K562 (cell line): Measurements from ENCODE around the gene ACTRT2. TPM values are rescaled to one million over a fixed set of nuclear protein-coding genes. Genes with fewer than 3 reads are reported as not detected.

Experiments used
- ATAC-seq: fragments of 200-7000 bp; cut with Tn5 transposase; 3 replicates; pipeline ENCODE4 v1.9.1; 2020; ENCODE audit warnings: moderate library complexity
- BruUV-seq: library from RNA; stranded (reverse); fragments of 400-500 nt; replicated peaks from 2 replicates; lab custom pipeline; 2021; lab: Mats Ljungman, UMichigan
- CTCF ChIA-PET: fragments of 300-600 bp; formaldehyde crosslinking; extraction: SDS; loops from one replicate; lab custom pipeline; 2021; ENCODE audit warnings: low intra/inter-chr PET ratio; lab: Yijun Ruan, JAX
- POLR2A ChIA-PET: fragments of 300-600, 350-650 bp; sonication (Branson Sonifier 250); formaldehyde crosslinking; extraction: SDS; loops from one replicate; lab custom pipeline; 2021; ENCODE audit warnings: antibody characterized with exemption, inconsistent platforms; lab: Yijun Ruan, JAX
- DNase-seq, 4 experiments: peaks; one replicate each; pipeline versions ENCODE4 v3.0.0 to v3.0.0-alpha.2; 2011 to 2018; ENCODE audit warnings: low spot score in 3 of 4, mixed read lengths in 3 of 4; ENCODE audit errors: extremely low read depth in 1 of 4
- FAIRE-seq: peaks from 2 replicates; lab custom pipeline; 2011; peaks lifted over from hg19 to GRCh38; lab: Jason Lieb, UNC
- H2AFZ ChIP-seq: 2 replicates; pipeline ENCODE4 v1.6.0; 2011; ENCODE audit warnings: low read depth, low read length, control low read depth, inconsistent platforms
- H3K27ac ChIP-seq: fragments of 200-600 bp; 3 replicates; pipeline ENCODE4 v1.8.0; 2011; ENCODE audit warnings: low read depth, mild to moderate bottlenecking, control low read depth, inconsistent platforms, low read length, moderate library complexity, mixed read lengths; ENCODE audit errors: extremely low read depth
- H3K27me3 ChIP-seq, 2 experiments: fragments of 300-600 bp in 1 of 2; 2 replicates in 1 of 2; 3 replicates in 1 of 2; pipeline versions ENCODE4 v1.6.0 to v1.8.0; 2011; ENCODE audit warnings: inconsistent platforms in 2 of 2, low read length in 2 of 2, mild to moderate bottlenecking in 1 of 2, mixed read lengths in 1 of 2, moderate library complexity in 1 of 2; ENCODE audit not compliant: control insufficient read depth in 2 of 2, insufficient read depth in 2 of 2
- H3K36me3 ChIP-seq: fragments of 300-600 bp; 3 replicates; pipeline ENCODE4 v1.8.0; 2011; ENCODE audit warnings: mild to moderate bottlenecking, low read length, inconsistent platforms; ENCODE audit not compliant: control insufficient read depth, insufficient read depth
- H3K4me1 ChIP-seq, 2 experiments: fragments of 200-600 bp in 1 of 2; replicated peaks in 1 of 2; 2 replicates in 1 of 2; 3 replicates in 1 of 2; pipeline versions ENCODE4 v1.5.1 to v1.8.0; 2011; ENCODE audit warnings: inconsistent platforms in 2 of 2, low read length in 2 of 2, mild to moderate bottlenecking in 1 of 2, mixed read lengths in 1 of 2, moderate library complexity in 1 of 2; ENCODE audit not compliant: control insufficient read depth in 2 of 2, insufficient read depth in 2 of 2
- H3K4me2 ChIP-seq: 2 replicates; pipeline ENCODE4 v1.6.1; 2011; ENCODE audit warnings: low read length, control low read depth, inconsistent platforms, mixed read lengths; ENCODE audit not compliant: insufficient read depth
- H3K4me3 ChIP-seq: fragments of 200-600 bp; sonication (generic), shearing (Covaris generic); 2 replicates; pipeline ENCODE4 v1.5.1; 2016; ENCODE audit warnings: control low read depth, inconsistent platforms
- H3K79me2 ChIP-seq: fragments of 200-600 bp; 3 replicates; pipeline ENCODE4 v1.8.0; 2011; ENCODE audit warnings: low read length, inconsistent platforms; ENCODE audit not compliant: control insufficient read depth, insufficient read depth
- H3K9ac ChIP-seq, 2 experiments: 2 replicates each; pipeline versions ENCODE4 v1.6.0 to v1.6.1; 2011; ENCODE audit warnings: low read depth in 2 of 2, low read length in 2 of 2, control low read depth in 1 of 2, inconsistent platforms in 1 of 2, mild to moderate bottlenecking in 1 of 2, mixed read lengths in 1 of 2; ENCODE audit not compliant: insufficient read depth in 1 of 2
- H3K9me1 ChIP-seq: one replicate; pipeline ENCODE4 v1.6.0; 2011; ENCODE audit warnings: inconsistent platforms, mild to moderate bottlenecking, low read length, moderate library complexity; ENCODE audit not compliant: control insufficient read depth, insufficient read depth
- H3K9me3 ChIP-seq: replicated peaks from 2 replicates; pipeline ENCODE4 v1.5.1; 2011; ENCODE audit warnings: low read depth, low read length, inconsistent platforms; ENCODE audit not compliant: control insufficient read depth, insufficient read depth
- H4K20me1 ChIP-seq: replicated peaks from 2 replicates; pipeline ENCODE4 v1.6.1; 2011; ENCODE audit warnings: low read length, inconsistent platforms, mixed read lengths; ENCODE audit not compliant: control insufficient read depth, insufficient read depth
- BCOR ChIP-seq: fragments of 450-650 bp; IDR thresholded peaks from 2 replicates; pipeline ENCODE4 v1.6.1; 2016
- ERF ChIP-seq: fragments of 450-650 bp; formaldehyde crosslinking; IDR thresholded peaks from 2 replicates; pipeline ENCODE4 v1.4.0; 2020; ENCODE audit warnings: mild to moderate bottlenecking, mixed read lengths
- MEIS2 ChIP-seq: fragments of 450-650 bp; IDR thresholded peaks from 2 replicates; pipeline ENCODE4 v1.6.1; 2014; ENCODE audit warnings: mild to moderate bottlenecking; ENCODE audit not compliant: partially characterized antibody
- NCOR1 ChIP-seq: fragments of 450-650 bp; IDR thresholded peaks from 2 replicates; pipeline ENCODE4 v1.6.1; 2016; ENCODE audit warnings: mild to moderate bottlenecking, moderate library complexity
- NRF1 ChIP-seq, 2 experiments: fragments of 450-650 bp; IDR thresholded peaks in 1 of 2; conservative IDR thresholded peaks in 1 of 2; 2 replicates each; pipeline ENCODE4 v1.6.1; 2014; ENCODE audit warnings: mild to moderate bottlenecking in 2 of 2
- PHB ChIP-seq: fragments of 250-450 bp; sonication (Bioruptor Pico); IDR thresholded peaks from 2 replicates; pipeline ENCODE4 v1.5.0; 2021
- POU5F1 ChIP-seq: fragments of 150-350 bp; IDR thresholded peaks from 2 replicates; pipeline ENCODE4 v1.6.1; 2014; ENCODE audit warnings: borderline replicate concordance, low read length, low read depth, mild to moderate bottlenecking; ENCODE audit not compliant: partially characterized antibody
- PRPF4 ChIP-seq: fragments of 200-400 bp; formaldehyde crosslinking; IDR thresholded peaks from one replicate; pipeline ENCODE4 v1.6.1; 2017; ENCODE audit warnings: low read length, low read depth, mild to moderate bottlenecking; ENCODE audit not compliant: insufficient read depth, poor library complexity, severe bottlenecking
- RAD51 ChIP-seq: fragments of 450-650 bp; IDR thresholded peaks from 2 replicates; pipeline ENCODE4 v1.7.1; 2016; ENCODE audit warnings: low read depth, mild to moderate bottlenecking, borderline replicate concordance
- SNIP1 ChIP-seq: fragments of 450-650 bp; IDR thresholded peaks from 2 replicates; pipeline ENCODE4 v1.7.1; 2017; ENCODE audit warnings: low read depth, mild to moderate bottlenecking
- ZEB2 ChIP-seq: fragments of 450-650 bp; IDR thresholded peaks from 2 replicates; pipeline ENCODE4 v1.6.1; 2016
- WGBS: fragments of 100-300 bp; shearing (Covaris generic); methylation state at CpG from one replicate; pipeline ENCODE4 v1.1.6; 2016; ENCODE audit warnings: low coverage, mixed read lengths; ENCODE audit not compliant: insufficient coverage; ENCODE audit errors: missing lambda C conversion rate; 5-methylcytosine and 5-hydroxymethylcytosine counted together
- in situ Hi-C: fragments of 300-500 bp; cut with MboI; formaldehyde crosslinking; loops from 4 replicates; pipeline ENCODE4 v1.15.0; 2018; ENCODE audit warnings: inconsistent platforms, mixed read lengths
- intact Hi-C: fragments of 100-400 bp; cut with micrococcal nuclease; formaldehyde crosslinking; loops from 2 replicates; pipeline ENCODE4 v1.14.2; 2022
- polyA plus RNA-seq, 8 experiments: library from polyadenylated mRNA; depleted of rRNA in 4 of 8; stranded (reverse) in 5 of 8; unstranded in 3 of 8; fragments of >200 nt; fragmentation: Nextera tagmentation in 2 of 8; fragmentation: Illumina TruSeq in 1 of 8; extraction: Ambion mirVana in 2 of 8; extraction: Trizol in 1 of 8; gene quantifications; 2 replicates each; pipeline versions ENCODE4 v1.2.1 to v1.2.3, GENCODE V29; 2011 to 2014; ENCODE audit warnings: inconsistent platforms in 1 of 8, missing spikeins in 1 of 8
- total RNA-seq, 7 experiments: library from RNA; depleted of rRNA in 6 of 7; stranded (reverse); fragments of >200 nt in 6 of 7; fragmentation: Illumina TruSeq in 2 of 7; extraction: Trizol in 2 of 7; gene quantifications; 2 replicates each; pipeline versions ENCODE4 v1.2.1 to v1.2.3, GENCODE V29; 2011 to 2021; ENCODE audit warnings: low replicate concordance in 1 of 7

The ACTRT2 gene
- total and polyA plus RNA-seq, 9 of the 15 experiments (the other 6 are each of a cell fraction or from before 2014, with no cell fraction given) = not detected

DNA sequence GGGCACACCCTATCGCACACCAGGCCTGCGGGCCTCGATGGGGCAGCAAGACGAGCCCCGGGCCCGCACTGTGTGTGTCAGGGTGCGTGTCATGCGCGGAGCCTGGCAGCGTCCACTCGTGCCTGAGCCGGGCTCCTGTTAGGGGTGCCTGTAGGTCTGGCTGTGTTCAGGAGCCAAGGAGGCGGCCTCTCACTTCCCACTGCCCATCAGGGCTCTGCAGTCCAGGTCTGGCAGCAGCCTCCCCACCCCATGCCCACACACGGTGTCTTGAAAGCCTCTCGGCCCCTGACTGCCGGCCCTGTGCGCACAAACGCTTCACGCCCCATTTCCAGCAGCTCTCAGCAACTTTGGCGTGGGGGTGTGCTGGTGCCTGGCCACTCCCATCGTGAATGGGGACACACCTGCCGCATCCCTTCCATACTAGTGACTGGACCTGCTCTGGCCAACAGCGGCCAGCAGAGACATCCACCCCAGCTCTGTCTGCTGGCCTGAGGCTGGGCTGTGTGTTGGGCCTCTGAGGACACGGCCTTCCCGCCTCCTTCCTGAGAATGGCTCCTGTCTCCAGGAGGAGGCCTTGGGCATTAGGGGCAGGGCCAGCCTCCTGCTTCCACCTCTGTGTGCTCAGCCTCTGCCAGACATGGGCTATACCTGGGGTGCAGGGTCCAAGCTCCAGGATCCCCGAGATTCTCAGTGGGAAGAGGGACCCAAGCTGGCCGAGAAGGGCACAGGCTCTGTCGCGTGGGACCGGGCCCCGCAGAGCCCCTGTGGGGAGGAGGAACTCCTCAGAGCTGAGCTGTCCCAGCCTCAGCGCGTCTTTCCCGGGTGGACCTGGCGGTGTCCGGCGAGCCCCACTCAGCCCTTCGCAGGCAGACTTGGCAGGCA, 41.8 kb upstream of the ACTRT2 start:
- Histone ChIP-seq H3K36me3 (no peaks in the 10 kb centered on the region), H2AFZ (no peak overlapping the region), H3K27ac (no peak overlapping the region), H3K4me2 (no peak overlapping the region), H4K20me1 (no peaks in the 10 kb centered on the region; the same call in 1 of the 2 replicates), H3K9me3 (no peaks in the 10 kb centered on the region), H3K4me1 (no peaks in the 10 kb centered on the region; a peak in 1 of 5 replicates), H3K9me1 (no peaks in the 10 kb centered on the region), H3K4me3 (no peak overlapping the region), H3K27me3 (peaks cover 13 to 34% of the 10 kb centered on the region in 2 experiments; a peak in 4 of 5 replicates), H3K79me2 (no peaks in the 10 kb centered on the region), H3K9ac (no peak overlapping the region)
- ATAC-seq = peak; percentile 54
- no peak for FAIRE-seq
- no peak for DNase-seq
- ChIA-PET POLR2A (interaction anchor here (0.5 to 1.1 kb wide), 2 partner anchors 9 to 314 kb away, joined by 3 read pairs; no protein-coding TSS in a partner anchor), CTCF (no interaction called here)
- intact Hi-C loops (no loop called here), in situ Hi-C loops (no loop called here)
- 3% methylated on average over 36 of the region's 38 CpGs for WGBS
- TF ChIP-seq POU5F1 (no peak), MEIS2 (no peak), RAD51 (no peak), NCOR1 (no peak), NRF1 (conservative IDR thresholded peaks at IDR 0.05 in 1 of 2, IDR thresholded peaks at IDR 0.05 in 1 of 2) (no peak), PRPF4 (no peak), PHB (CRISPR knock-in tag) (no peak), BCOR (no peak), ZEB2 (no peak), SNIP1 (no peak), ERF (CRISPR knock-in tag) (no peak)
- BruUV-seq = no TSS peak
